GM20000 (cell line): ENCODE results near the gene TXNDC16.

Experiments
- DNase-seq: peaks from one replicate; pipeline ENCODE4 v3.0.0; 2012; ENCODE audit warnings: low spot score
- TF ChIP-seq, protein P1 (sequence below): IDR thresholded peaks from 2 replicates; pipeline ENCODE4 v1.5.1; 2012; ENCODE audit warnings: mild to moderate bottlenecking, control low read depth; ENCODE audit errors: extremely low read depth, missing control alignments

The TXNDC16 gene

GRCh38 chr14:52553002-52553670, 831 bp upstream of the TXNDC16 start:
- peak; percentile 61 for DNase-seq
- TF ChIP-seq, protein P1, sequence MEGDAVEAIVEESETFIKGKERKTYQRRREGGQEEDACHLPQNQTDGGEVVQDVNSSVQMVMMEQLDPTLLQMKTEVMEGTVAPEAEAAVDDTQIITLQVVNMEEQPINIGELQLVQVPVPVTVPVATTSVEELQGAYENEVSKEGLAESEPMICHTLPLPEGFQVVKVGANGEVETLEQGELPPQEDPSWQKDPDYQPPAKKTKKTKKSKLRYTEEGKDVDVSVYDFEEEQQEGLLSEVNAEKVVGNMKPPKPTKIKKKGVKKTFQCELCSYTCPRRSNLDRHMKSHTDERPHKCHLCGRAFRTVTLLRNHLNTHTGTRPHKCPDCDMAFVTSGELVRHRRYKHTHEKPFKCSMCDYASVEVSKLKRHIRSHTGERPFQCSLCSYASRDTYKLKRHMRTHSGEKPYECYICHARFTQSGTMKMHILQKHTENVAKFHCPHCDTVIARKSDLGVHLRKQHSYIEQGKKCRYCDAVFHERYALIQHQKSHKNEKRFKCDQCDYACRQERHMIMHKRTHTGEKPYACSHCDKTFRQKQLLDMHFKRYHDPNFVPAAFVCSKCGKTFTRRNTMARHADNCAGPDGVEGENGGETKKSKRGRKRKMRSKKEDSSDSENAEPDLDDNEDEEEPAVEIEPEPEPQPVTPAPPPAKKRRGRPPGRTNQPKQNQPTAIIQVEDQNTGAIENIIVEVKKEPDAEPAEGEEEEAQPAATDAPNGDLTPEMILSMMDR: no peak

DNA sequence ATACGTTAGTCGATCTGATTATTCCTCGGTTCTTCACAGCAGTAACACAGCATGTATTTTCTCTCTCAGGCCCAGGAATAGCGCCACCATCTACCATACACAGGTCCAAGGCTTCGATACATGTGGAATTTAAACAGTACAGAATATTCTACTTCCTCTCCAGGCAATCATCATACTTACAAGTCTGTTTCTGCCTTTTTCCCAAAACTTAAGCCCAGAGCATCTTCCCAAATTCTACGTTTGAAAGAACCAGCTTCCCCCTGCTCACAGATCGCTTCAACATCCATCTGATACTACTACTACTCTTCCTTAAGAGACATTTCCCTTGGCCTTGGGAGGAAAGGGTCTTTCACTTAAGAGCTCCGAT, 626 bp downstream of the TXNDC16 start:
- DNase-seq: peak; percentile 14

DNA sequence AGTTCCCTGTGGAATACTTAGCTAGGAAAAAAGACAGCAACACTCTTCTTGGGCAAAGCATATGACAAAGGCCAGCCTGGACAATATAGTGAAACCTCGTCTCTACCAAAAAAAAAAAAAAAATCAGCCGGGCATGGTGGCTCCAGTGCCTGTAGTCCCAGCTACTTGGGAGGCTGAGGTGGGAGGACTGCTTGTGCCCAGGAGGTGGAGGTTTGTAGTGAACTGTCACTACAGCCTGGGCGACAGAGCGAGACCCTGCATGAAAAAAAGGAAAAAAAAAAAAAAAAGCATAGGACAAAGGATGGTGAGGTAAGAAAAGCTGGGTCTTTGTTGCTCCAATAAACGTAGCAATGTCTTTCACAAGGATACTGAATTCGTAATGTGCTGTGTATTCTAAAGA, 1.1 kb downstream of the TXNDC16 start:
- TF ChIP-seq, protein P1: no peak
- no peak for DNase-seq

More for the DNA sequence above, 626 bp downstream of the TXNDC16 start:
- TF ChIP-seq, protein P1: no peak

DNA sequence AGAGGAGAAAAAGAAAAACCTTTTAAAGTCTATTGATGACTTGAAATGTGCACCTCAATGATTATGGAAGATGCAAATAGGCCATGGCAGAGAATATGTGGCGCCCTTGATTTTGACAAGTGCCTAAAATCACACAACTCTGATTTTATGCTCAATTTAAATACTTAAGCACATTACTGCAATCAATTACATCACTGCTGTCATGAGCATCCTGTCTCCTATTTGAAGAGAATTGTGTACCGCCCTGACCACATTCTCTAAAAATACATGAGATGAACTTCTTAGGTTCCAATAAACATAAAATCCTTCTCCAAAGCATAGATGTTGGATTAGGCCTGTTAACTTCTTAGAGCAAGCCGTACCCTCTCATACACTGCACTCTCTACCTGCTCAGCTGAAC, 1.6 kb downstream of the TXNDC16 start:
- TF ChIP-seq, protein P1: no peak
- DNase-seq: no peak

- DNase-seq: no peak
- TF ChIP-seq, protein P1: no peak
These were observed 4.8 kb downstream of the TXNDC16 start for GRCh38 chr14:52547526-52547925.

- TF ChIP-seq, protein P1: no peak
- no peak for DNase-seq
These were observed 5.3 kb downstream of the TXNDC16 start for GRCh38 chr14:52547027-52547426.

GRCh38 chr14:52546318-52546670, 6.0 kb downstream of the TXNDC16 start:
- DNase-seq: no peak
- TF ChIP-seq, protein P1: no peak
